GM21619 (cell line): ENCODE measurements around the gene RIOK2.

Experiments
- ATAC-seq: cut with Tn5 transposase; IDR thresholded peaks from one replicate; pipeline ENCODE4 v1.9.1; 2021; ENCODE audit not compliant: unreplicated experiment

The RIOK2 gene

GRCh38 chr5:97127727-97128126 is 55.3 kb downstream of the RIOK2 start:
- ATAC-seq = no peak

GRCh38 chr5:97125125-97125683 is 57.8 kb downstream of the RIOK2 start:
- ATAC-seq = no peak

- no peak for ATAC-seq
These were observed 58.7 kb downstream of the RIOK2 start for GRCh38 chr5:97124335-97124734.

GRCh38 chr5:97121848-97122247 is 61.2 kb downstream of the RIOK2 start:
- no peak for ATAC-seq

- no peak for ATAC-seq
These were observed 62.9 kb downstream of the RIOK2 start for GRCh38 chr5:97120195-97120594.

- no peak for ATAC-seq
These were observed 64.0 kb downstream of the RIOK2 start for GRCh38 chr5:97119007-97119390.

GRCh38 chr5:97118261-97119006 is 64.6 kb downstream of the RIOK2 start:
- no peak for ATAC-seq

GRCh38 chr5:97115932-97116331 is 67.1 kb downstream of the RIOK2 start:
- no peak for ATAC-seq

GRCh38 chr5:97112230-97112629 is 70.8 kb downstream of the RIOK2 start:
- no peak for ATAC-seq

- no peak for ATAC-seq
These were observed 71.4 kb downstream of the RIOK2 start for GRCh38 chr5:97111616-97112015.

- no peak for ATAC-seq
These were observed 72.0 kb downstream of the RIOK2 start for GRCh38 chr5:97111004-97111403.
